Activated CD8-positive, alpha-beta memory T cell treated with anti-CD3 and anti-CD28 coated beads for 24 hours (primary cell): Measurements from ENCODE around the gene GABBR1.

ENCODE experiments used
- DNase-seq: peaks from one replicate; pipeline ENCODE4 v3.0.0-alpha.2; 2020

GABBR1 gene

GRCh38 chr6:29617782-29618554, 15.0 kb downstream of the GABBR1 start:
- DNase-seq: peak; percentile 19

- DNase-seq: no peak
These were observed 21.6 kb downstream of the GABBR1 start for GRCh38 chr6:29611426-29611825.

GRCh38 chr6:29610540-29610939, 22.4 kb downstream of the GABBR1 start:
- no peak for DNase-seq

GRCh38 chr6:29608131-29608530, 24.9 kb downstream of the GABBR1 start:
- no peak for DNase-seq

- DNase-seq: no peak
These were observed 29.1 kb downstream of the GABBR1 start for GRCh38 chr6:29603930-29604329.

- no peak for DNase-seq
These were observed 29.5 kb downstream of the GABBR1 start for GRCh38 chr6:29603456-29603855.

- no peak for DNase-seq
These were observed 30.2 kb downstream of the GABBR1 start for GRCh38 chr6:29602564-29603361.

GRCh38 chr6:29598172-29598747, 34.7 kb downstream of the GABBR1 start:
- DNase-seq: no peak

GRCh38 chr6:29597184-29597583, 35.8 kb downstream of the GABBR1 start:
- no peak for DNase-seq

GRCh38 chr6:29596381-29596900, 36.5 kb downstream of the GABBR1 start:
- no peak for DNase-seq

- DNase-seq: no peak
These were observed 39.7 kb downstream of the GABBR1 start for GRCh38 chr6:29593199-29593855.

GRCh38 chr6:29591677-29592076, 41.3 kb downstream of the GABBR1 start:
- DNase-seq: no peak

- DNase-seq: no peak
These were observed 42.7 kb downstream of the GABBR1 start for GRCh38 chr6:29590218-29590808.

- DNase-seq: peak; percentile 71
These were observed 43.4 kb downstream of the GABBR1 start for GRCh38 chr6:29589423-29590048.

- no peak for DNase-seq
These were observed 48.2 kb downstream of the GABBR1 start, which contains the start of gene OR2H2 for GRCh38 chr6:29584821-29585220. Gene OR2H2 (plus strand): TSS chr6:29585121. CDS start chr6:29587945, 2,824 bp downstream.

GRCh38 chr6:29577544-29577943, 55.4 kb downstream of the GABBR1 start:
- no peak for DNase-seq

- no peak for DNase-seq
These were observed 56.9 kb downstream of the GABBR1 start for GRCh38 chr6:29576056-29576455.

GRCh38 chr6:29567991-29568390, 65.0 kb downstream of the GABBR1 start:
- DNase-seq: no peak

- DNase-seq: no peak
These were observed 65.4 kb downstream of the GABBR1 start for GRCh38 chr6:29567541-29567940.

- DNase-seq: no peak
These were observed 66.1 kb downstream of the GABBR1 start for GRCh38 chr6:29566856-29567255.

- no peak for DNase-seq
These were observed 68.1 kb downstream of the GABBR1 start for GRCh38 chr6:29564875-29565274.

GRCh38 chr6:29563435-29563965, 69.5 kb downstream of the GABBR1 start:
- no peak for DNase-seq
